ENCODE measurements around the gene NEK1. TPM values are rescaled to one million over a fixed set of nuclear protein-coding genes. Genes with fewer than 3 reads are reported as not detected.

Gene NEK1
- polyA plus RNA-seq, 1 experiment = 2.3 TPM

GRCh38 chr4:169407217-169407845, 205.1 kb downstream of the NEK1 start:
- DNase-seq (ENCODE audit: low read depth) = no peak
- H3K36me3 ChIP-seq (ENCODE audit: control insufficient read depth, insufficient read depth, low read length) = no peaks in the 10 kb centered on the region
- no peaks in the 10 kb centered on the region for H3K27me3 ChIP-seq (ENCODE audit: control insufficient read depth, insufficient read depth, low read length)
- ChIA-PET POLR2A (no interaction called here), CTCF (no interaction called here)
- no peak for TF ChIP-seq CTCF (IDR thresholded peaks at IDR 0.05; ENCODE audit: insufficient read depth, low read depth, low read length)
- H3K4me3 ChIP-seq (ENCODE audit: low read depth, low read length) = no peak overlapping the region

DNA sequence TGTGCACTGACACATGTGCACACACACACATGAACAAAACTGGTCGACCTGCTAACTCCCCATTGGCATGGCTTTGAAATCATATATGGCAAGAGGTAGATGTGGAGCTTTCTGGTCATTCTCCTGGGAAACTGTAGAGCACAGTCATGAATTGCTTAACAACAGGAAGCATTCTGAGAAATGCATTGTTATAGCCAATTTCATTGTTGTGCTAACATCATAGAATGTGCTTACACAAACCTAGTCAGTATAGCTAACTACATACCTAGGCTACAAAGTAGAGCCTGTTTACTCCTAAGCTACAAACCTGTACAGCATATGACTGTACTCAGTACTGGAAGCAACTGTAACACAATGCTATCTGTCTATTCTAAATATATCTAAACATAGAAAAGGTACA, 207.4 kb downstream of the NEK1 start:
- CTCF ChIA-PET = no interaction called here
- no peaks in the 10 kb centered on the region for H3K36me3 ChIP-seq (ENCODE audit: control insufficient read depth, insufficient read depth, low read length)
- no peak for TF ChIP-seq CTCF (IDR thresholded peaks at IDR 0.05; ENCODE audit: insufficient read depth, low read depth, low read length)
- no peak for DNase-seq (ENCODE audit: low read depth)
- POLR2A ChIA-PET = no interaction called here
- no peaks in the 10 kb centered on the region for H3K27me3 ChIP-seq (ENCODE audit: control insufficient read depth, insufficient read depth, low read length)
- no peak overlapping the region for H3K4me3 ChIP-seq (ENCODE audit: low read depth, low read length)

GRCh38 chr4:169400832-169401231, 211.6 kb downstream of the NEK1 start:
- CTCF ChIA-PET = no interaction called here
- POLR2A ChIA-PET = interaction anchor here (0.6 kb wide), 1 partner anchor 126 kb away, joined by 3 read pairs; no protein-coding TSS in a partner anchor

DNA sequence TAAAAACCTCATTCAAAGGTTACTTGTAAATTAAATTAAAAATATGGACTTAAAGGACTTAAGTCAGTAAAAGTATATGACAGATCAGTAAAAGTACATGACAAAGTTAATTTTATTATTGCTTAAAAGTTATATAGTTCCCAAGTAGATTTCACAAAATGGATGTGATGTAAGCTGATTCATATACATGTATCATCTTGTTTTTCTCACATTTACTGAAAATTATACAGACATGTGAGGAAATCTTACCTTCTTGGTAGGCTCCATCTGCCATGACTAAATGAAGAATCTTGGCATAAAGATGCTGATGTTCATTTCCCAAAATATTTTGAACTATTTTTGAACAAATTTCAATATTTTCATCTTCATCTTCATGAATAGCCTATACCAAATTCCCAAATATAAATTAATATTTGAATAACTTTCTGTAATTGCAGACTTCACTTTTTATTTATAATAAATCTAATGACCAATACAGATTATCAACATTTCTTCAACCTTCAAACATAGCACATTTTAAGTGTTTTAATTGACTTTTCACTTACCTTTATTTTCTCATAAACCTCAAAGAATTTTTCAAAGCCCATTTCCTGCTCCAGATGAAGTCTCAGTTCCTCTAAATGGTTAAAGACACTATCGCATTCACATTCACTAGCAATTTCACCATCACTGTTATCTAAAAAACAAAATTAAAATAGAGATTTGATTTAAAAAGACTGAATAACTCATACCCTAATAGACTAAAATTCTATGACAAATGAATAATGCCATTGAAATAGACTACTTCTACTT, 212.2 kb downstream of the NEK1 start:
- Histone ChIP-seq H3K36me3 (ENCODE audit: control insufficient read depth, insufficient read depth, low read length) (no peaks in the 10 kb centered on the region), H3K4me3 (ENCODE audit: low read depth, low read length) (no peak overlapping the region), H3K27me3 (ENCODE audit: control insufficient read depth, insufficient read depth, low read length) (no peaks in the 10 kb centered on the region)
- ChIA-PET CTCF (interaction anchor here (0.6 kb wide), 1 partner anchor 127 kb away, joined by 4 read pairs; no protein-coding TSS in a partner anchor), POLR2A (no interaction called here)
- no peak for DNase-seq (ENCODE audit: low read depth)
- TF ChIP-seq CTCF (IDR thresholded peaks at IDR 0.05; ENCODE audit: insufficient read depth, low read depth, low read length) = no peak

More at GRCh38 chr4:169400832-169401231, 211.6 kb downstream of the NEK1 start:
- no peaks in the 10 kb centered on the region for H3K27me3 ChIP-seq (ENCODE audit: control insufficient read depth, insufficient read depth, low read length)
- no peak overlapping the region for H3K4me3 ChIP-seq (ENCODE audit: low read depth, low read length)
- no peak for DNase-seq (ENCODE audit: low read depth)
- no peak for TF ChIP-seq CTCF (IDR thresholded peaks at IDR 0.05; ENCODE audit: insufficient read depth, low read depth, low read length)
- H3K36me3 ChIP-seq (ENCODE audit: control insufficient read depth, insufficient read depth, low read length) = no peaks in the 10 kb centered on the region

DNA sequence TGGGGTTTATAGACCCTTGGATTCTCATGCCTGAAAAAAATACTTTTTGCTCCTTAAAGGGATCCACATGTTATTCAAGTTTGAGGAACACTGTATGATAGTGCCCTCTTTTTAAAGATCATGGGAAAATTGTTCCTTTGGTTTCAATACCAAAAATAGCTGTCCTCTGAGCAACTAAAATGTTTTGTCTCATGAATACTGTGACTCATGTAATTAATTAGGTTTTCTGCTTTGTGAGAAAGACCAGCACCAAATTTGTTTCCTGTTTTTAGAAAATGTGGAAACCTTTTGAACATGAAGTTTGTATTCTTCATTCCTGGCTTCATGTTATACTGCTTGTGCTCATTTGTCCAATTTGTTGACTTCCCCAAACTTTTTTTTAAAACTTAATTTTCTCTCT, 214.1 kb downstream of the NEK1 start:
- H3K4me3 ChIP-seq (ENCODE audit: low read depth, low read length) = no peak overlapping the region
- H3K36me3 ChIP-seq (ENCODE audit: control insufficient read depth, insufficient read depth, low read length) = no peaks in the 10 kb centered on the region
- no peaks in the 10 kb centered on the region for H3K27me3 ChIP-seq (ENCODE audit: control insufficient read depth, insufficient read depth, low read length)
- peak; percentile 92 for DNase-seq (ENCODE audit: low read depth)
- POLR2A ChIA-PET = interaction anchor here (0.6 kb wide), 1 partner anchor 39 kb away, joined by 3 read pairs; no protein-coding TSS in a partner anchor
- TF ChIP-seq CTCF (IDR thresholded peaks at IDR 0.05; ENCODE audit: insufficient read depth, low read depth, low read length) = no peak
- CTCF ChIA-PET = interaction anchor here (0.5 kb wide), 1 partner anchor 35 kb away, joined by 4 read pairs; no protein-coding TSS in a partner anchor
